Measurements from ENCODE around the gene PTPRF. TPM values are rescaled to one million over a fixed set of nuclear protein-coding genes. Genes with fewer than 3 reads are reported as not detected.
A peak's percentile ranks its signal among the peaks of the same experiment; 100 is the strongest.

The PTPRF gene
- total RNA-seq, 5 donors from 2014 or later (not counting 1 experiment from before 2014, with no cell fraction given), result 0.07 to 2.6 (median 1.9) TPM

GRCh38 chr1:43651188-43651587, 120.5 kb downstream of the PTPRF start:
- ChIA-PET CTCF (interaction anchor here (0.6 to 2.0 kb wide), 6 partner anchors 55 to 1039 kb away, joined by 3 to 10 read pairs (median 4); partner anchors contain the start of gene ST3GAL3 (in 1 of the 2)), POLR2A (interaction anchor here in 1 of 2 donors (0.6 to 0.9 kb wide), 3 partner anchors 13 to 719 kb away, joined by 3 to 6 read pairs (median 3); no protein-coding TSS in a partner anchor)
- no peaks in the 10 kb centered on the region for H3K27me3 ChIP-seq (replicated peaks in 1 of 2; ENCODE audit: control insufficient read depth in 2 of 2, extremely low read depth in 1 of 2, insufficient read depth in 2 of 2, low read length in 1 of 2)
- no peak overlapping the region for H3K27ac ChIP-seq (ENCODE audit: low read length)
- peaks cover 10 to 31% of the 10 kb centered on the region in 2 experiments for H3K4me1 ChIP-seq (ENCODE audit: control insufficient read depth in 1 of 2, extremely low read depth in 1 of 2, insufficient read depth in 2 of 2, low read length in 2 of 2)
- peak in 1 of 35 experiments; percentile 9 for DNase-seq
- Mint-ChIP-seq H3K27me3 (no peaks in the 10 kb centered on the region), H3K36me3 (peaks cover 23% of the 10 kb centered on the region), H3K27ac (peak overlapping the region; percentile 97 to 99), H3K4me3 (peak overlapping the region; percentile 88 to 95 (median 95)), H3K4me1 (peaks cover 38 to 44% (median 39%) of the 10 kb centered on the region in 3 donors), H3K9me3 (no peaks in the 10 kb centered on the region)
- peaks cover 6 to 31% of the 10 kb centered on the region in 2 donors for H3K36me3 ChIP-seq (ENCODE audit: control insufficient read depth in 2 of 2, extremely low read depth in 1 of 2, insufficient read depth in 1 of 2, low read length in 1 of 2)
- 38% methylated on average over 1 of the region's 6 CpGs for WGBS (ENCODE audit: insufficient coverage)
- H3K4me3 ChIP-seq (ENCODE audit: control insufficient read depth in 1 of 2, extremely low read depth in 1 of 2, low read length in 1 of 2), result peak overlapping the region; percentile 80 to 83
- no peaks in the 10 kb centered on the region for H3K9me3 ChIP-seq
- ATAC-seq (replicated peaks in 1 of 4), result no peak

GRCh38 chr1:43651902-43652301, 121.2 kb downstream of the PTPRF start:
- CTCF ChIA-PET, result interaction anchor here (0.6 to 0.7 kb wide), 2 partner anchors 298 to 1039 kb away, joined by 3 read pairs; no protein-coding TSS in a partner anchor
- ATAC-seq (replicated peaks in 1 of 4) (no peak), DNase-seq (no peak)
- H3K4me3 Mint-ChIP-seq, result peak overlapping the region; percentile 88 to 95 (median 95)
- Histone ChIP-seq H3K9me3 (no peaks in the 10 kb centered on the region), H3K27me3 (replicated peaks in 1 of 2; ENCODE audit: control insufficient read depth in 2 of 2, extremely low read depth in 1 of 2, insufficient read depth in 2 of 2, low read length in 1 of 2) (no peaks in the 10 kb centered on the region), H3K4me3 (ENCODE audit: control insufficient read depth in 1 of 2, extremely low read depth in 1 of 2, low read length in 1 of 2) (no peak overlapping the region), H3K27ac (ENCODE audit: low read length) (no peak overlapping the region), H3K4me1 (ENCODE audit: control insufficient read depth in 1 of 2, extremely low read depth in 1 of 2, insufficient read depth in 2 of 2, low read length in 2 of 2) (peaks cover 10 to 31% of the 10 kb centered on the region in 2 experiments), H3K36me3 (ENCODE audit: control insufficient read depth in 2 of 2, extremely low read depth in 1 of 2, insufficient read depth in 1 of 2, low read length in 1 of 2) (peaks cover 6 to 38% of the 10 kb centered on the region in 2 donors)
- POLR2A ChIA-PET, result interaction anchor here in 1 of 2 donors (0.6 to 0.9 kb wide), 2 partner anchors 12 to 720 kb away, joined by 3 to 6 read pairs; no protein-coding TSS in a partner anchor
- H3K36me3 Mint-ChIP-seq, result peaks cover 23% of the 10 kb centered on the region
- peaks cover 38 to 44% (median 39%) of the 10 kb centered on the region in 3 donors for H3K4me1 Mint-ChIP-seq
- WGBS (ENCODE audit: insufficient coverage), result 40% methylated on average over 1 of the region's 3 CpGs
- H3K9me3 Mint-ChIP-seq, result no peaks in the 10 kb centered on the region
- no peak overlapping the region for H3K27ac Mint-ChIP-seq
- no peaks in the 10 kb centered on the region for H3K27me3 Mint-ChIP-seq

GRCh38 chr1:43653339-43653738, 122.7 kb downstream of the PTPRF start:
- peak in 1 of 35 experiments; percentile 21 for DNase-seq
- POLR2A ChIA-PET, result interaction anchor here in 1 of 2 donors (0.6 kb wide), 1 partner anchor 27 kb away, joined by 3 read pairs; no protein-coding TSS in a partner anchor
- Mint-ChIP-seq H3K4me1 (peaks cover 38 to 44% (median 39%) of the 10 kb centered on the region in 3 donors), H3K36me3 (peaks cover 23% of the 10 kb centered on the region), H3K9me3 (no peaks in the 10 kb centered on the region), H3K27ac (peak overlapping the region in 1 of 2 donors; percentile 55), H3K27me3 (no peaks in the 10 kb centered on the region), H3K4me3 (no peak overlapping the region)
- Histone ChIP-seq H3K9me3 (no peaks in the 10 kb centered on the region), H3K36me3 (ENCODE audit: control insufficient read depth in 2 of 2, extremely low read depth in 1 of 2, insufficient read depth in 1 of 2, low read length in 1 of 2) (peaks cover 12 to 47% of the 10 kb centered on the region in 2 donors), H3K27ac (ENCODE audit: low read length) (no peak overlapping the region), H3K4me3 (ENCODE audit: control insufficient read depth in 1 of 2, extremely low read depth in 1 of 2, low read length in 1 of 2) (no peak overlapping the region), H3K4me1 (ENCODE audit: control insufficient read depth in 1 of 2, extremely low read depth in 1 of 2, insufficient read depth in 2 of 2, low read length in 2 of 2) (peaks cover 10 to 31% of the 10 kb centered on the region in 2 experiments), H3K27me3 (replicated peaks in 1 of 2; ENCODE audit: control insufficient read depth in 2 of 2, extremely low read depth in 1 of 2, insufficient read depth in 2 of 2, low read length in 1 of 2) (no peaks in the 10 kb centered on the region)
- CTCF ChIA-PET, result no interaction called here
- WGBS (ENCODE audit: insufficient coverage), result 79% methylated on average over 3 of the region's 3 CpGs
- ATAC-seq (replicated peaks in 1 of 4), result no peak

- CTCF ChIA-PET, result no interaction called here
- H3K9me3 ChIP-seq, result no peaks in the 10 kb centered on the region
- DNase-seq (no peak), ATAC-seq (replicated peaks in 1 of 4) (no peak)
- H3K27ac ChIP-seq (ENCODE audit: low read length), result no peak overlapping the region
- Mint-ChIP-seq H3K4me3 (no peak overlapping the region), H3K9me3 (no peaks in the 10 kb centered on the region), H3K27me3 (no peaks in the 10 kb centered on the region), H3K27ac (no peak overlapping the region), H3K4me1 (peaks cover 35 to 44% (median 37%) of the 10 kb centered on the region in 3 donors), H3K36me3 (peaks cover 23% of the 10 kb centered on the region)
- no peaks in the 10 kb centered on the region for H3K27me3 ChIP-seq (replicated peaks in 1 of 2; ENCODE audit: control insufficient read depth in 2 of 2, extremely low read depth in 1 of 2, insufficient read depth in 2 of 2, low read length in 1 of 2)
- H3K4me1 ChIP-seq (ENCODE audit: control insufficient read depth in 1 of 2, extremely low read depth in 1 of 2, insufficient read depth in 2 of 2, low read length in 2 of 2), result peaks cover 10 to 29% of the 10 kb centered on the region in 2 experiments
- POLR2A ChIA-PET, result interaction anchor here in 1 of 2 donors (0.6 kb wide), 1 partner anchor 348 kb away, joined by 3 read pairs; no protein-coding TSS in a partner anchor
- no CpG with 5 or more reads among the region's 5 CpGs for WGBS (ENCODE audit: insufficient coverage)
- no peak overlapping the region for H3K4me3 ChIP-seq (ENCODE audit: control insufficient read depth in 1 of 2, extremely low read depth in 1 of 2, low read length in 1 of 2)
- peaks cover 12 to 53% of the 10 kb centered on the region in 2 donors for H3K36me3 ChIP-seq (ENCODE audit: control insufficient read depth in 2 of 2, extremely low read depth in 1 of 2, insufficient read depth in 1 of 2, low read length in 1 of 2)
These were observed 123.2 kb downstream of the PTPRF start for GRCh38 chr1:43653893-43654292.

- H3K27ac Mint-ChIP-seq, result no peak overlapping the region
- no peak overlapping the region for H3K4me3 ChIP-seq (ENCODE audit: control insufficient read depth in 1 of 2, extremely low read depth in 1 of 2, low read length in 1 of 2)
- no CpG with 5 or more reads among the region's 1 CpG for WGBS (ENCODE audit: insufficient coverage)
- peaks cover 6 to 22% of the 10 kb centered on the region in 2 experiments for H3K4me1 ChIP-seq (ENCODE audit: control insufficient read depth in 1 of 2, extremely low read depth in 1 of 2, insufficient read depth in 2 of 2, low read length in 2 of 2)
- H3K4me1 Mint-ChIP-seq, result peaks cover 27 to 32% (median 30%) of the 10 kb centered on the region in 3 donors
- no peaks in the 10 kb centered on the region for H3K9me3 Mint-ChIP-seq
- ChIA-PET CTCF (no interaction called here), POLR2A (interaction anchor here in 1 of 2 donors (0.6 kb wide), 1 partner anchor 58 kb away, joined by 10 read pairs; no protein-coding TSS in a partner anchor)
- DNase-seq (no peak), ATAC-seq (replicated peaks in 1 of 4) (no peak)
- peaks cover 16 to 74% of the 10 kb centered on the region in 2 donors for H3K36me3 ChIP-seq (ENCODE audit: control insufficient read depth in 2 of 2, extremely low read depth in 1 of 2, insufficient read depth in 1 of 2, low read length in 1 of 2)
- H3K27me3 Mint-ChIP-seq, result no peaks in the 10 kb centered on the region
- H3K9me3 ChIP-seq, result no peaks in the 10 kb centered on the region
- H3K4me3 Mint-ChIP-seq, result no peak overlapping the region
- H3K27ac ChIP-seq (ENCODE audit: low read length), result no peak overlapping the region
- H3K36me3 Mint-ChIP-seq, result peaks cover 32% of the 10 kb centered on the region
- no peaks in the 10 kb centered on the region for H3K27me3 ChIP-seq (replicated peaks in 1 of 2; ENCODE audit: control insufficient read depth in 2 of 2, extremely low read depth in 1 of 2, insufficient read depth in 2 of 2, low read length in 1 of 2)
These were observed 125.3 kb downstream of the PTPRF start for GRCh38 chr1:43655953-43656352.

- WGBS (ENCODE audit: insufficient coverage), result 98% methylated on average over 9 of the region's 14 CpGs
- H3K27me3 ChIP-seq (replicated peaks in 1 of 2; ENCODE audit: control insufficient read depth in 2 of 2, extremely low read depth in 1 of 2, insufficient read depth in 2 of 2, low read length in 1 of 2), result no peaks in the 10 kb centered on the region
- no peak overlapping the region for H3K27ac ChIP-seq (ENCODE audit: low read length)
- ChIA-PET CTCF (interaction anchor here in 1 of 2 donors (0.6 kb wide), 1 partner anchor 9 kb away, joined by 3 read pairs; the partner anchor contains the start of gene KDM4A), POLR2A (interaction anchor here in 1 of 2 donors (0.6 to 0.7 kb wide), 3 partner anchors 369 to 1331 kb away, joined by 3 to 5 read pairs (median 3); no protein-coding TSS in a partner anchor)
- H3K27me3 Mint-ChIP-seq, result no peaks in the 10 kb centered on the region
- peaks cover 44% of the 10 kb centered on the region for H3K36me3 Mint-ChIP-seq
- H3K4me3 ChIP-seq (ENCODE audit: control insufficient read depth in 1 of 2, extremely low read depth in 1 of 2, low read length in 1 of 2), result no peak overlapping the region
- DNase-seq (no peak), ATAC-seq (replicated peaks in 1 of 4) (no peak)
- H3K27ac Mint-ChIP-seq, result no peak overlapping the region
- H3K4me1 Mint-ChIP-seq, result peaks cover 2 to 16% (median 3%) of the 10 kb centered on the region in 3 donors
- no peak overlapping the region for H3K4me3 Mint-ChIP-seq
- H3K9me3 Mint-ChIP-seq, result no peaks in the 10 kb centered on the region
- peaks cover 0 to 2% of the 10 kb centered on the region in 2 experiments for H3K4me1 ChIP-seq (ENCODE audit: control insufficient read depth in 1 of 2, extremely low read depth in 1 of 2, insufficient read depth in 2 of 2, low read length in 2 of 2)
- H3K36me3 ChIP-seq (ENCODE audit: control insufficient read depth in 2 of 2, extremely low read depth in 1 of 2, insufficient read depth in 1 of 2, low read length in 1 of 2), result peaks cover 26 to 94% of the 10 kb centered on the region in 2 donors
- H3K9me3 ChIP-seq, result no peaks in the 10 kb centered on the region
These were observed 128.8 kb downstream of the PTPRF start for GRCh38 chr1:43659212-43660166.

Data from T-cell (primary cell).